GM23338 (cell line): ENCODE data around the gene ELOVL2. TPM values are rescaled to one million over a fixed set of nuclear protein-coding genes. Genes with fewer than 3 reads are reported as not detected.

ENCODE experiments used
- ATAC-seq: fragments of 200-7000 bp; cut with Tn5 transposase; 3 replicates; pipeline ENCODE4 v1.9.1; 2020
- DNase-seq: peaks from one replicate; pipeline ENCODE4 v3.0.0-alpha.2; 2015; ENCODE audit warnings: low spot score
- H2AFZ ChIP-seq: fragments of 200-600 bp; sonication (generic); 2 replicates; pipeline ENCODE4 v1.8.0; 2016; ENCODE audit warnings: antibody characterized with exemption, mild to moderate bottlenecking, moderate library complexity
- H3F3A ChIP-seq: fragments of 200-600 bp; sonication (generic); replicated peaks from 2 replicates; pipeline ENCODE4 v1.8.0; 2017; ENCODE audit warnings: antibody characterized with exemption, mixed run types, low read depth
- H3K27ac ChIP-seq: fragments of 200-600 bp; sonication (generic); 2 replicates; pipeline ENCODE4 v1.6.1; 2016; ENCODE audit warnings: low read depth
- H3K27me3 ChIP-seq: fragments of 200-600 bp; sonication (generic); 2 replicates; pipeline ENCODE4 v1.8.0; 2016; ENCODE audit warnings: mild to moderate bottlenecking, mixed run types, moderate library complexity; ENCODE audit not compliant: insufficient read depth
- H3K36me3 ChIP-seq: fragments of 200-600 bp; sonication (generic); 2 replicates; pipeline ENCODE4 v1.8.0; 2016; ENCODE audit warnings: mild to moderate bottlenecking; ENCODE audit not compliant: insufficient read depth
- H3K4me1 ChIP-seq: fragments of 200-600 bp; sonication (generic); 2 replicates; pipeline ENCODE4 v1.8.0; 2016; ENCODE audit warnings: mild to moderate bottlenecking, moderate library complexity; ENCODE audit not compliant: insufficient read depth
- H3K4me2 ChIP-seq: fragments of 200-600 bp; sonication (generic); 2 replicates; pipeline ENCODE4 v1.7.1; 2017; ENCODE audit warnings: mixed run types
- H3K4me3 ChIP-seq: fragments of 200-600 bp; sonication (generic); 2 replicates; pipeline ENCODE4 v1.6.1; 2016; ENCODE audit warnings: mixed run types
- H3K79me2 ChIP-seq: fragments of 200-600 bp; sonication (generic); replicated peaks from 2 replicates; pipeline ENCODE4 v1.8.0; 2017; ENCODE audit warnings: mild to moderate bottlenecking; ENCODE audit not compliant: insufficient read depth
- H3K9me2 ChIP-seq: fragments of 200-600 bp; sonication (generic); 2 replicates; pipeline ENCODE4 v1.8.0; 2017; ENCODE audit not compliant: insufficient read depth
- H4K20me1 ChIP-seq: fragments of 200-600 bp; sonication (generic); replicated peaks from 2 replicates; pipeline ENCODE4 v1.8.0; 2017; ENCODE audit warnings: mild to moderate bottlenecking; ENCODE audit not compliant: insufficient read depth
- H3K27ac Mint-ChIP-seq: 2 replicates; pipeline ENCODE4 v1.8.0; 2020; ENCODE audit warnings: inconsistent platforms, mild to moderate bottlenecking, moderate library complexity, mixed read lengths
- H3K27me3 Mint-ChIP-seq: 3 replicates; pipeline ENCODE4 v1.8.0; 2022; ENCODE audit warnings: low read depth, mild to moderate bottlenecking, moderate library complexity, mixed read lengths, inconsistent platforms; ENCODE audit not compliant: insufficient read depth, poor library complexity
- H3K36me3 Mint-ChIP-seq: 3 replicates; pipeline ENCODE4 v1.8.0; 2021; ENCODE audit warnings: low read depth, mild to moderate bottlenecking, inconsistent platforms, moderate library complexity, mixed read lengths
- H3K4me1 Mint-ChIP-seq: 3 replicates; pipeline ENCODE4 v1.8.0; 2020; ENCODE audit warnings: mild to moderate bottlenecking, inconsistent platforms, mixed read lengths
- H3K4me3 Mint-ChIP-seq: 3 replicates; pipeline ENCODE4 v1.8.0; 2021; ENCODE audit warnings: moderate library complexity, mild to moderate bottlenecking, inconsistent platforms, mixed read lengths
- H3K9me3 Mint-ChIP-seq: 3 replicates; pipeline ENCODE4 v1.8.0; 2020; ENCODE audit warnings: moderate library complexity, mild to moderate bottlenecking, inconsistent platforms, mixed read lengths
- CTCF ChIP-seq, 2 experiments: fragments of 200-600 bp in 1 of 2; sonication (generic) in 1 of 2; conservative IDR thresholded peaks; 2 replicates each; pipeline versions ENCODE4 v1.5.1 to v1.6.1; 2016 to 2017; ENCODE audit warnings: antibody characterized with exemption in 2 of 2, low read depth in 2 of 2, mild to moderate bottlenecking in 2 of 2, moderate library complexity in 1 of 2
- EZH2 ChIP-seq: fragments of 200-600 bp; sonication (generic); IDR thresholded peaks from one replicate; pipeline ENCODE4 v1.8.0; 2017; ENCODE audit warnings: antibody characterized with exemption, mild to moderate bottlenecking, low read depth; ENCODE audit not compliant: unreplicated experiment
- EZH2phosphoT487 ChIP-seq: fragments of 200-600 bp; sonication (generic); IDR thresholded peaks from one replicate; pipeline ENCODE4 v1.8.1; 2018; ENCODE audit warnings: antibody characterized with exemption; ENCODE audit not compliant: unreplicated experiment
- JUNB ChIP-seq: IDR thresholded peaks from one replicate; pipeline ENCODE4 v1.6.1; 2016; ENCODE audit warnings: antibody characterized with exemption; ENCODE audit not compliant: unreplicated experiment
- NANOG ChIP-seq: IDR thresholded peaks from 2 replicates; pipeline ENCODE4 v1.6.1; 2016; ENCODE audit warnings: antibody characterized with exemption, borderline replicate concordance
- POLR2AphosphoS5 ChIP-seq: IDR thresholded peaks from 2 replicates; pipeline ENCODE4 v1.6.1; 2016; ENCODE audit warnings: antibody characterized with exemption, low read depth
- REST ChIP-seq: IDR thresholded peaks from one replicate; pipeline ENCODE4 v1.6.1; 2018; ENCODE audit warnings: antibody characterized with exemption; ENCODE audit not compliant: unreplicated experiment
- STAT1 ChIP-seq: IDR thresholded peaks from one replicate; pipeline ENCODE4 v1.6.1; 2016; ENCODE audit warnings: antibody characterized with exemption; ENCODE audit not compliant: unreplicated experiment
- ZNF114 ChIP-seq: fragments of 250-450 bp; sonication (Bioruptor Pico); IDR thresholded peaks from 2 replicates; pipeline ENCODE4 v1.5.0; 2020; ENCODE audit warnings: mild to moderate bottlenecking, moderate library complexity
- ZNF331 ChIP-seq: fragments of 250-450 bp; sonication (Bioruptor Pico); IDR thresholded peaks from 2 replicates; pipeline ENCODE4 v1.5.0; 2020; ENCODE audit warnings: low read depth, mild to moderate bottlenecking, moderate library complexity
- polyA plus RNA-seq: library from polyadenylated mRNA; unstranded; fragments of >200 nt; fragmentation: Nextera tagmentation; extraction: Ambion mirVana; gene quantifications from 2 replicates; pipeline ENCODE4 v1.2.1, GENCODE V29; 2016
- total RNA-seq: library from RNA; depleted of rRNA; stranded (reverse); fragments of >200 nt; shearing (Covaris generic); gene quantifications from 2 replicates; pipeline ENCODE4 v1.2.3, GENCODE V29; 2014
- TF ChIP-seq, protein P1 (sequence below): fragments of 250-450 bp; sonication (Bioruptor Pico); IDR thresholded peaks from 2 replicates; pipeline ENCODE4 v1.5.0; 2020; ENCODE audit warnings: mild to moderate bottlenecking, moderate library complexity

Gene ELOVL2
- total and polyA plus RNA-seq, 2 experiments from 2014 or later = 1.2 to 1.6 TPM

DNA sequence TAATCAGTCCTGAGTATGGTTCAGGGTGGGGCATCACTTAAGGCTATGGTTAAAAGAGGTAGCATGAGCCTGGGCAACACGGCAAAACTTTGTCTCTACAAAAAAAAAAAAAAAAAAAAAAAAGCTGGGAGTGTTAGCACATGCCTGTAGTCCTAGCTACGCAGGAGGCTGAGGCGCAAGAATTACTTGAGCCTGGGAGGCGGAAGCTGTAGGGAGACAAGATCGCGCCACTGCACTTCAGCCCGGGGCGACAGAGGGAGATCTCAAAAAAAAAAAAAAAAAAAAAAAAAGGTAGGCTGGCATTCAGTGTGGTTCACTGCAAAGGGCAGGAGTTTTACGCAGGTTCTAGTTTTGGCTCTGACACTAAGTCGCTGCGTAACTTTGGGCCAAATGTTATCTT, 15.1 kb downstream of the ELOVL2 start:
- H3F3A ChIP-seq = no peaks in the 10 kb centered on the region
- no peaks in the 10 kb centered on the region for H3K27me3 ChIP-seq
- H3K79me2 ChIP-seq = no peaks in the 10 kb centered on the region
- H3K4me1 Mint-ChIP-seq = peaks cover 31% of the 10 kb centered on the region
- no peak overlapping the region for H2AFZ ChIP-seq
- no peak for DNase-seq
- no peak overlapping the region for H3K27ac Mint-ChIP-seq
- H3K27me3 Mint-ChIP-seq = peaks cover 3% of the 10 kb centered on the region
- peaks cover 36% of the 10 kb centered on the region for H3K4me1 ChIP-seq
- no peak overlapping the region for H3K4me3 Mint-ChIP-seq
- no peak overlapping the region for H3K27ac ChIP-seq
- no peaks in the 10 kb centered on the region for H3K36me3 Mint-ChIP-seq
- H3K4me2 ChIP-seq = no peak overlapping the region
- no peaks in the 10 kb centered on the region for H3K9me3 Mint-ChIP-seq
- H3K9me2 ChIP-seq = no peaks in the 10 kb centered on the region
- ATAC-seq = no peak
- H3K36me3 ChIP-seq = no peaks in the 10 kb centered on the region
- TF ChIP-seq ZNF114 (no peak), JUNB (no peak), NANOG (no peak), POLR2AphosphoS5 (no peak), EZH2 (no peak), ZNF331 (CRISPR knock-in tag) (no peak), REST (no peak), CTCF (conservative IDR thresholded peaks at IDR 0.05; ENCODE audit: low read depth in 2 of 2) (no peak), EZH2phosphoT487 (no peak), STAT1 (no peak)
- TF ChIP-seq, protein P1, sequence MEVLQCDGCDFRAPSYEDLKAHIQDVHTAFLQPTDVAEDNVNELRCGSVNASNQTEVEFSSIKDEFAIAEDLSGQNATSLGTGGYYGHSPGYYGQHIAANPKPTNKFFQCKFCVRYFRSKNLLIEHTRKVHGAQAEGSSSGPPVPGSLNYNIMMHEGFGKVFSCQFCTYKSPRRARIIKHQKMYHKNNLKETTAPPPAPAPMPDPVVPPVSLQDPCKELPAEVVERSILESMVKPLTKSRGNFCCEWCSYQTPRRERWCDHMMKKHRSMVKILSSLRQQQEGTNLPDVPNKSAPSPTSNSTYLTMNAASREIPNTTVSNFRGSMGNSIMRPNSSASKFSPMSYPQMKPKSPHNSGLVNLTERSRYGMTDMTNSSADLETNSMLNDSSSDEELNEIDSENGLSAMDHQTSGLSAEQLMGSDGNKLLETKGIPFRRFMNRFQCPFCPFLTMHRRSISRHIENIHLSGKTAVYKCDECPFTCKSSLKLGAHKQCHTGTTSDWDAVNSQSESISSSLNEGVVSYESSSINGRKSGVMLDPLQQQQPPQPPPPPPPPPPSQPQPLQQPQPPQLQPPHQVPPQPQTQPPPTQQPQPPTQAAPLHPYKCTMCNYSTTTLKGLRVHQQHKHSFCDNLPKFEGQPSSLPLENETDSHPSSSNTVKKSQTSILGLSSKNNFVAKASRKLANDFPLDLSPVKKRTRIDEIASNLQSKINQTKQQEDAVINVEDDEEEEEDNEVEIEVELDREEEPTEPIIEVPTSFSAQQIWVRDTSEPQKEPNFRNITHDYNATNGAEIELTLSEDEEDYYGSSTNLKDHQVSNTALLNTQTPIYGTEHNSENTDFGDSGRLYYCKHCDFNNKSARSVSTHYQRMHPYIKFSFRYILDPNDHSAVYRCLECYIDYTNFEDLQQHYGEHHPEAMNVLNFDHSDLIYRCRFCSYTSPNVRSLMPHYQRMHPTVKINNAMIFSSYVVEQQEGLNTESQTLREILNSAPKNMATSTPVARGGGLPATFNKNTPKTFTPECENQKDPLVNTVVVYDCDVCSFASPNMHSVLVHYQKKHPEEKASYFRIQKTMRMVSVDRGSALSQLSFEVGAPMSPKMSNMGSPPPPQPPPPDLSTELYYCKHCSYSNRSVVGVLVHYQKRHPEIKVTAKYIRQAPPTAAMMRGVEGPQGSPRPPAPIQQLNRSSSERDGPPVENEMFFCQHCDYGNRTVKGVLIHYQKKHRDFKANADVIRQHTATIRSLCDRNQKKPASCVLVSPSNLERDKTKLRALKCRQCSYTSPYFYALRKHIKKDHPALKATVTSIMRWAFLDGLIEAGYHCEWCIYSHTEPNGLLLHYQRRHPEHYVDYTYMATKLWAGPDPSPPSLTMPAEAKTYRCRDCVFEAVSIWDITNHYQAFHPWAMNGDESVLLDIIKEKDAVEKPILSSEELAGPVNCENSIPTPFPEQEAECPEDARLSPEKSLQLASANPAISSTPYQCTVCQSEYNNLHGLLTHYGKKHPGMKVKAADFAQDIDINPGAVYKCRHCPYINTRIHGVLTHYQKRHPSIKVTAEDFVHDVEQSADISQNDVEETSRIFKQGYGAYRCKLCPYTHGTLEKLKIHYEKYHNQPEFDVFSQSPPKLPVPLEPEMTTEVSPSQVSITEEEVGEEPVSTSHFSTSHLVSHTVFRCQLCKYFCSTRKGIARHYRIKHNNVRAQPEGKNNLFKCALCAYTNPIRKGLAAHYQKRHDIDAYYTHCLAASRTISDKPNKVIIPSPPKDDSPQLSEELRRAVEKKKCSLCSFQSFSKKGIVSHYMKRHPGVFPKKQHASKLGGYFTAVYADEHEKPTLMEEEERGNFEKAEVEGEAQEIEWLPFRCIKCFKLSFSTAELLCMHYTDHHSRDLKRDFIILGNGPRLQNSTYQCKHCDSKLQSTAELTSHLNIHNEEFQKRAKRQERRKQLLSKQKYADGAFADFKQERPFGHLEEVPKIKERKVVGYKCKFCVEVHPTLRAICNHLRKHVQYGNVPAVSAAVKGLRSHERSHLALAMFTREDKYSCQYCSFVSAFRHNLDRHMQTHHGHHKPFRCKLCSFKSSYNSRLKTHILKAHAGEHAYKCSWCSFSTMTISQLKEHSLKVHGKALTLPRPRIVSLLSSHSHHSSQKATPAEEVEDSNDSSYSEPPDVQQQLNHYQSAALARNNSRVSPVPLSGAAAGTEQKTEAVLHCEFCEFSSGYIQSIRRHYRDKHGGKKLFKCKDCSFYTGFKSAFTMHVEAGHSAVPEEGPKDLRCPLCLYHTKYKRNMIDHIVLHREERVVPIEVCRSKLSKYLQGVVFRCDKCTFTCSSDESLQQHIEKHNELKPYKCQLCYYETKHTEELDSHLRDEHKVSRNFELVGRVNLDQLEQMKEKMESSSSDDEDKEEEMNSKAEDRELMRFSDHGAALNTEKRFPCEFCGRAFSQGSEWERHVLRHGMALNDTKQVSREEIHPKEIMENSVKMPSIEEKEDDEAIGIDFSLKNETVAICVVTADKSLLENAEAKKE (CRISPR knock-in tag) = no peak
- no peaks in the 10 kb centered on the region for H4K20me1 ChIP-seq
- no peak overlapping the region for H3K4me3 ChIP-seq
